GF-D8 (cell line): ENCODE data around the gene C1orf198.

ENCODE experiments used
- DNase-seq: peaks from one replicate; lab custom pipeline; 2025; lab: John Stamatoyannopoulos, UW

C1orf198 gene

DNA sequence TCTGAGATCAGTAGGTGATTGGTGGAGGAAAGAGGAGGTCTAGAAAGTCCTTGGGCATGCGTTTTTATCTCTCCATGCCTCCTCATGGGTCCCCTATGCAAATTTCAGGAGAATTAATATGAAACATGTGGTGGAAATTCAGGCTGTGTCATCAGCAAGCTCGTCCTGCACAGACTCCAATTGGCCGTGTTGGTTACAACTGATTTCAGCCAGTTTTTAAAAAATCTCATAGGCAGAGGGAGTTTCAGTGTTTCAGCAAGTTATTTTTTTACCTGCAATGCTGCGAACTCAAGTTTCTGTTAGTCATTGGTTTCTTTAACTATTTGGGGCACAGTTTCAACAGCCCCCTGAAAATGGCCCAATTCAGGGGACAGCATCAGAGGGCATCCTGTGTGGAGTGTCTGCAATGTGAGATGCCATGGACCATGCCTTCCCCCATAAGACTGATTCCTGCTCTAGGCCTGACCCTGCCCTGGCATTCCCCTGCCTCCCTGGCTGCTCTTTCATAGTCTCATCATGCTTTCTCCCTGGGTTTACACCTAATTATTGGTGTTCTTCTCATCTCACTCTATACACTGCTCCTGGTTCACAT lies 59.9 kb downstream of the C1orf198 start:
- DNase-seq, result no peak

DNA sequence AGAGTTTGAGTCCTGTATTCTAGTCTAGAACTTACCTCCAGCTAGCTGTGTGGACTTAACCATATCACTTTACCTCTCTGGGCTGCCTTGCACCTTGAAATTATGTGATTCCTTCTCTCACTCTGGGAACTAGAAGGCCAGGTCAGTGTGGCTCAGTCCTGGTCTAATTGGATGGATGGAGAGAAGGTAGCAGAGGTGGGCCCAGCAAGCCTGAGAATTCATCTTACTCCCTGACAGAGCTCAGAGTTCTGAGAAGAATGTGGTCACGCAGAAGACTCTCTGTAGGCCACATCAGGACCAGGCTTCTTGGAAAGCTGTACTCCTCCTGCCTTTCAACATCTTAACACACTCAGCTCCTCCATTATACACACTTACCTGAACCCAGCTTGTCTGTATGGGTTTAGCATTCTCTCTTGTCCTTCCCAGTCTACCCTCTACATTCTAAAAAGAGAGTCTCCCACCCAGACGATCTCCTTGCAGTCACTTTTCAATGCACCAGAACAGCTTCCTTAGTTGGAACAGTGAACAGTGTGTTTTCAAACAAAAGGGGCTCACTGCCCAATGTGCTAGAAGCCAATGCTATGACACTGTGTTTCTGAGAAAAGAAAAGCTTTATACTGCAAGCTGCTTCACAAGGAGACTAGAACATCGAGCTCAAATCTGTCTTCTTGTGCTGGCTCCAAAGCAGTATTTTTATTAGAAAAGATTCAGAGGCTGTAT lies 60.6 kb downstream of the C1orf198 start:
- DNase-seq, result no peak

DNA sequence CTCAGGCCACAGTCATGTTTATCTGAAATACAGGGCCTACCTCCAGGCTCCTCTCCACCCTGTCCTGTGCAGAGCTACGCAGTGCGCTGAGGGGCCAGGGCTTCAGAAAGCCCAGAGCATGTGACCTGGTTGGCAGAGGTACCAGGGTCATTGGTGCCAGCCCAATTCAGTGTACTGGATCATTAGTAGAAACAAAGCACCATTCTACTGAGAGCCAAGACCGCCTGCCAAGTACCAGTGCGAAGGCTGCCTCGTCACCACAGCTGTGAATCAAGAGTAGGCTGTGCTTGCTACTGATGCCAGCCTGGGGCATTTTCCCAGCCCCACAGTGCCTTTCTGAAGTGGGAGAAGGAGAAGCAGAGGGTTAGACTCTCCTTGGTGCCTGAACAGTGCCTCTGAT lies 61.3 kb downstream of the C1orf198 start:
- DNase-seq, result no peak

DNA sequence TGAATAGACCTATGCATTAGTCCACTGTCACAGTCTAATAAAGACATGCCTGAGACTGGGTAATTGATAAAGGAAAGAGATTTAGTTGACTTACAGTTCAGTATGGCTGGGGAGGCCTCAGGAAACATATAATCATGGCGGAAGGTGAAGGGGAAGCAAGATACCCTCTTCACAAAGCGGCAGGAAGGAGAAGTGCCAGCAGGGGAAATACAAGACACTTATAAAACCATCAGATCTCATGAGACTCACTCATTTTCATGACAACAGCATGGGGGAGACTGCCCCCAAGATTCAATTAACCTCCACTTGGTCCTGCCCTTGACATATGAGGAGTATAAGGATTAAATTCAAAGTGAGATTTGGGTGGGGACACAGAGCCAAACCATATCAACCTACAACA lies 61.8 kb downstream of the C1orf198 start:
- no peak for DNase-seq

DNA sequence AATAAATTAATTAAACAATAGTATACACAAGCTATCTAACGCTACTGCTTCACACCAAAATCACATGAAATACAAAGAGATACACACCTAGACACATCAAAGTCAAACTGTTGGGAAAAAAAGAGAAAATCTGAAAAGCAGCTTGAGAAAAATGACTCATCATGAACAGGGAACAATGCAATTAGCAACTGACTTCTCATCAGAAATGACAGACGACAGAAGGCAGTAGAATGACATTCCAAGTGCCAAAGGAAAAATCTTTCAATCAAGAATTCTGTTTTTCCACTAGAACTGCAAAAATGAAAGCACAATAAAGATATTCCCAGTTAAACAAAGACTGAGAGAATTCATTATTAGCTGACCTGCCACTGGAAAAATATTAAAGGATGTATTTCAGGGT lies 63.9 kb downstream of the C1orf198 start:
- no peak for DNase-seq

DNA sequence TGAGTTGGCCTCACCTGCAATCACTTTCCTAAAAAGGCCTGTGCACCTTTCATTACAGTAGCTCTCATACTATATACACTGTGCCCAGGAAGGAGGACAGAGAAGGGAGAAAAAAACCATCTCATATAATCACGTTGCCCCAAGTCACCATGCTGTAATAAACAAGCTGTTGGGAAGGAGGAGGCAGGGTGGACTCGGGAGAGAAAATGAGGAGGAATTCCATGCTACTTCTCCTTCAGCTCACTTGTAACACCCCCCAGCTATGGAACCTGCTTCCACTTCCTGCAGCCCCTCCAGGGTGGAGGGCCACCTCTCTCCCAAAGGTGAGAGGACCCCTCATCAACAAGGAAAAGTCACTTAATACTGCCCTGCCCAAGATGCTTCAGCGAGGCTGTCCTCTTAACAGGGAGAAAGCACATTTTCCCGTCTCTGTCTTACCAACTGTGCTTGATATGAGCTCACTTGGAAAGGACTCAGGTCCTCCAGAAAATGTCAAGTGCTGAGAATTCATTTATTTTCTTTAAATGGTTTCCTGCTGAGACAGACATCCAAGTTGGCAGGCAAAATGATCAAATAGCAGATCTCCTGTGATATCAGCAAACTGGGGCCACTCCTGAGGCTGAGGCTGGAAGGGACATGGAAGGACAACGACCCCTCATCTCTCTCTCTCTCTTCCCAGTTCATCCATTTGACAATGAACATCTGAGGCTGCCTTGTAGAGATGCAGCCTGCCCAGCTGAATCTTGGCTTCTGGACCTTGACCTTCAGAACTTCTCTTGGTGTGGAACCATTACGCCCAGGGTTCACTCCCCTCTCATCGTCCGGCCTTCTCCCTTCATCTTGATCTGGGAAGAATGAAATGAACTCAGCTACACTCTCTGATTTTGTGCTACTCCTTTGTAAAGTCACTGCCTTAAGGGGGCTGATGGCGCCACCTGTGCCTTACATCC lies 67.2 kb downstream of the C1orf198 start:
- DNase-seq, result no peak

DNA sequence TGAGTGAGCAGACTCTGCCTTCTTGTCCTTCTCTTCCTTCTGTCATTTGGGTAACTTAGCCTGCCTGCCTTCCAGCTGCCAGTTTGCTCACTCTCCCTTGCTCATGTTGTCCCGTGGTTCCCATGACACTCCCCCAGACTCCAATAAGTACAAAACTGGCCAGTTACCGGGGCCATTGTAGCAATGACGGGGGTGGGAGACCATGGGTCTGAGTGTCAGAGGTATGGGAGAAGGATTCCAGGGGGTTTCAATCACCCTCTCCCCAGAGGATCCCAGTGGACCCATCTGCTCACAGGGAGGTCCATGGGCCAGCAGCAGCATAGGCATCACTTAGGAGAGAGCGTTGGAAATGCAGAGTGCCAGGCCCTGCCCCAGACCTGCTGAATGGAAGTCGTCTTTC lies 69.8 kb downstream of the C1orf198 start:
- no peak for DNase-seq

DNA sequence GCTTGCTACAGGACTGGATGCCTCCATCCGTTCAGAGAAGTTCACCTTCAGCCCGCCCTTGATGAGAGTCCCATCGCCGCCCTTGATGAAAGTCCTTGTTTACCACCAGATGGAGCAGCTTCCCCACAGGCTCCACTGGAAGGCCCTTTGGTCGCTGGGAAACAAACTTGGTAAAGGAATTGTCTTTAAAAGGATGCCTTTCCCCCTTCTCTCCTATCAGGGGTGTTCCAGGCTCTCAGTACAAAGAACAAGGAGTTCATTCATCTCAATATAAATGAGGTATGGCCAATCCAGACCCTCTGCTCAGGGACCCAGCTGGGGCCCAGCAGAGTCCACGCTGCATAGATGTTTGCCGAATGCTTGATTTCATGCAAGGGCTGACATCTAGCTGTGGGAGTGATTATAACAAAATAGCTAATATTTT lies 70.4 kb downstream of the C1orf198 start:
- no peak for DNase-seq

DNA sequence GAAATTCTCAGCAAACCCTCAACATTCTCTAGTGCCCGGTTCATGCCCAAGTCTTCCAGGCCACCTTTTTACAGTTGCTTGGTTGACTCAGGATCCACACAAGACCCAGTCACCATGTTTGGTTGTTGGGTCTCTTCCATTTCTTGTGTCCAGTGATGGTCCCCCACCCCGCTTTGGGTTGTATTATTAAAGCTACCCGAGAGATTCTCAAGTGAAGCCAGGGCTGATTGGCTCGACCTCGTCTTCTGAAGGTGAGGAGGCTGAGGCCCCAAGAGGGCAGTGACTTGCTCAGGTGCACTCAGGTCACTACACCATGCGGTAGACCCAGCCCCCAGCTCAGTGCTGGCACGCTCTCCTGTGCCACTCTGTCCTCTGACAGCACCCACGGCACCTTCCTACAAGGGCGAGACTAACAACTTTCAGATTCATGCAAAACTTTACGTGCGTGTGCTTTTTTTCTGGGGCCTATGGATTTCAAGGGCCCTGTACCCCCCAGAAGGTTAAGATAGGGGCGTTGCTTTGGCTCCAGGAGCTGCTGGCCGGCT lies 70.9 kb downstream of the C1orf198 start:
- no peak for DNase-seq

DNA sequence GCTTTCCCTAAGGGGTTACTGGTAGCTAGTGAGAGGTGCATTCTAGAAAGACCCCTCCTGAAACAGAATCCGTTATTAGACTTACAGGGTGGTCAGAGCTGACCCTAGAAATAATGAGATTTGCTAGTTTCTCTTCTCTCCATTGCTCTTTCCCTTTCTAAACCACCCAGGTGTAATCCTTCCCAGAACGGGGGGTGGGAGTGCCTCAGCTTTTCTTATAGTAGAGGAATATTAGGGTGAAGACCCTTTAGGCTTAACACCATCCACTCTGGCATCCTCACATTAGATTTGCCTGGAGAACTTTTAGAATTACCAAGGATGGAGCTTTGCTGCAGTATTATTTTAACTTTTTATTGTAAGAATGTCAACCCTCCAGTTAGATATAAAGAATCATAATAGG lies 71.7 kb downstream of the C1orf198 start:
- DNase-seq, result no peak

DNA sequence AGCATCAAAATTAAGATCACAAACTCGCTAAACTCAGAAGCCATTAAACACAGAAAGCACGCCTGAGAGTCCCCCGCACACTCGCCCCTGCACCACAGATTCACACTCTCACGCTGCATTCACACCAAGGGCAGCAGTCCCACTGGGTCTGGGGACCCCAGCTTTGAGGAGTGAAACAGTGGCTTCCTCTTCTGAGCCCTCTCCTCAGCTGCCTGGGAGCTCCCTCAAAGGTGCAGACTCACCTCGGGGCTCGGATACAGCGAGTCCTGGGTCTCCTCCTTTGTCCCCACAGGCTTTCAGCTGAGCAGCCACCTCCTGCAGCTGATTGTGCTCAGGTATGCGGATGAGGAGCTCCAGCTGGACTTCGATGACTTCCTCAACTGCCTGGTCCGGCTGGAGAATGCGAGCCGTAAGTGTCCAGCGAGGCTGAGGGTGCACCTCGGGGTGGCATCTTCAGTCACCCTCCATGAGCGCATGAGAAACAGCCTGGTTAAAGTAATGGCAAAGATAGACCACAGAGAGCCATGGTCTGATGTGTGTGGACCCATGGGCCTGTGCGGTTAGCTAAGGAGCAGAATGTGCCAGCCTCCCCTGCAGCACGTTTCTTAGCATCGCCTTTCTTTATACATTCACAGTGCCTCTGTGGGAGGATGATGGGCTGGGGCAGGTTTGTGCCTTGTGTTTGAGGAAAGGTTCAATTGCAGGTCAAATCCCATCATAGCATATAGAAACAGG lies 73.3 kb downstream of the C1orf198 start:
- no peak for DNase-seq

DNA sequence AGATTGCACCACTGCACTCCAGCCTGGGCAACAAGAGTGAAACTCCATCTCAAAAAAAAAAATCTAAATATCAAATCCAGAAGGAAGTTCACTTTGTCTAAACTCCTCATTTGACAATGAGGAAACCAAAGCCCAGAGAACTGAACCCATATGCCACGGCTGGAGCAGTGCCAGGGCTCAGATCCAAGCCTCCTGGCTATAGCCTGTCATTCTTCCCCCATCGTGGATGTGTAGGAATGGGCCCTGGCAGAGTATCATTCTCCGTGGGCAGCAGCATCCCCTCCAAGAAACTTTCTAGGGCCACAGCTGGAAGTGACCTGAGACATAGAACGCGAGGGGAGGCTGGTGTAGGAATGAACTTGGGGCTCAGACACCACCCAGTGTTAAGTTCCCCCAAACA lies 73.9 kb downstream of the C1orf198 start:
- no peak for DNase-seq

DNA sequence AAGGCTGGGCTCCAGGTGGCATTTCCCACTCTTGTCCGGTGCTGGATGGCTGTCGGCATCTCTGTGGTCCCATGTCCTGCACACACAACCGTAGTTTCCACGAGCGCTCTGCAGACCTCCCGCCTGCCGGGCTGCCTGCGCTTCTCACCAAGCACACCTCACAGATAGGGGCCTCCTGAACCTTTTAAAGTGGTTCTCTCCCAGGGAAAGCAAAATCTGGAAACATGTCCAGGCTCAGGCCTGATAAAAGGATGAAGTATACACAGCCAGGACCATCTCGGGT lies 74.9 kb downstream of the C1orf198 start:
- DNase-seq, result no peak

DNA sequence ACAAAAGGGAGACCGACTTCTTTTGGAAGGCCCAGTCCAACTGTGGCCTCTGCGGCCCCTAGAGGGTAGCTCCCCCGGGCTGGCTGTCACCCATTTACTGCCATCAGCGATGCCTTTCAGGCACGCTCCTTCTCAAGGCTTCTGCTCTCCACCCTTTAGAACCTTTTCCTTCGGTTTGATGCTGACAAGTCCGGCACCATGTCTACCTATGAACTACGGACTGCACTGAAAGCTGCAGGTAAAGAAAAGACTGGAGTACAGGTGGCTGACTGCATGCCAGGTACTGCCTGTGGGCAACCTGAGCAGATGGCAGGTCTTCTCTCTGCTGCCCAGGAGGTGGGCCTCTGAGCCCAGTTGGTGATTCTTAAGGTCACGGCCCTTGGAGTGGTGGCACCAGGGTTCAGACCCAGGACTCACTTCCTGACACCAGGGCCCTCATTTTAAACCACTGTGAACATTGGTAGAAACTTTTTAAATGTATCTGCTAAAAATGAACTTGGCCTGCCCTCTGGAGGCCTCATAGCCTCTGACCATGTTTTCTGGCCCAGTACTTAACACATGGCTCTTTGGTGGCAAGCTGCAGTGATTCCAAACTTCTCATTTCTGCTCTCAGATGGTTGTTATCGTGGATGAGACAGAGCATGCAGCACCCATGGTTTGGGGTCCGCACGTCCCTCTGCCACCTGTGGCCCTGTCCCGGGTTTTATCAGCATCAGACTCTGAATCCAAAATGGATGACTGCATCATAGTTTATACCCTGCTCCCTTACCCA lies 75.4 kb downstream of the C1orf198 start:
- DNase-seq, result no peak

DNA sequence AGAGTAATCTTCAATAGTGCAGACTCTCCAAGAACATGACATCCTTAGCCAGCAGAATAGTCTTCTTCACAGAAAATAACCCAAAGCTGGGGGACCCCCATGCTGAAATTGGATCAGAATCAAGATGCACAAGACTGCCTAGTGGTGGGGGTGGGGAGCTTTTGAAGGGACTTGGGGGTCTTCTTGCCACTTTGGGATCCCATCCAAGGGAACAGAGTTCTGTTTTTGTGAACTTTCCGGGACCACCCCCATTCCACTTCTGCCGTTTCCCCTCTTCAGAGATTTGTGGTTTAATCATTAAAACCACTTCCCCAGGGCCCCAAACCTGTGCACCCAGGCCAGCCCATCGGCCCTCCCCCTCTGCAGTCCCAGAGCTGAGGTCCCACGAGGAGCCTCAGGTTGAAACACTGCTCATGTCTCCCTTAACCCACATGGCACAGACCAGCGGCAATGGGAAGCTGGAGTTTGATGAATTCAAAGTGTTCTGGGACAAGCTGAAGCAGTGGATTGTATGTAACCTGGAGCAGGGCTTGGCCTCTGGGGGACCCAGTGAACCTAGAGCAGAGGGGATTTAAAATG lies 76.2 kb downstream of the C1orf198 start:
- no peak for DNase-seq

DNA sequence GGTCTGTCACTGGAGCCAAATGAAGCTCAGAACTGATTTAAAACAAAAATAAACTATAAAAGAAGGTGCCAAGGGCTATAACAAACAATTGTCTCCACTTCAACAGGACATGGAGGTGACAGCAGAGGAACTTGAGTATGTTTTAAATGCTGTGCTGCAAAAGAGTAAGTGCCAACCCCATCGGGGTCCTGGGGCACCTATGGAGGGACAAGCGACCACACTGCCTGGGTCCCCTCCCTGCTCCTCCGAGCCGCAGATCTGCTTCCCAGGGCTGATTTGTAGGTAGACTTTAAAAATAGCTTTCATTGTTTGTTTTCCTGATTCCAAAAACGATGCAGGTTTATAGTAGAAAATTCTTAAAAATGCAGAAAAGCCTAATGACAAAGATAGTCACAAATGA lies 78.3 kb downstream of the C1orf198 start:
- no peak for DNase-seq

DNA sequence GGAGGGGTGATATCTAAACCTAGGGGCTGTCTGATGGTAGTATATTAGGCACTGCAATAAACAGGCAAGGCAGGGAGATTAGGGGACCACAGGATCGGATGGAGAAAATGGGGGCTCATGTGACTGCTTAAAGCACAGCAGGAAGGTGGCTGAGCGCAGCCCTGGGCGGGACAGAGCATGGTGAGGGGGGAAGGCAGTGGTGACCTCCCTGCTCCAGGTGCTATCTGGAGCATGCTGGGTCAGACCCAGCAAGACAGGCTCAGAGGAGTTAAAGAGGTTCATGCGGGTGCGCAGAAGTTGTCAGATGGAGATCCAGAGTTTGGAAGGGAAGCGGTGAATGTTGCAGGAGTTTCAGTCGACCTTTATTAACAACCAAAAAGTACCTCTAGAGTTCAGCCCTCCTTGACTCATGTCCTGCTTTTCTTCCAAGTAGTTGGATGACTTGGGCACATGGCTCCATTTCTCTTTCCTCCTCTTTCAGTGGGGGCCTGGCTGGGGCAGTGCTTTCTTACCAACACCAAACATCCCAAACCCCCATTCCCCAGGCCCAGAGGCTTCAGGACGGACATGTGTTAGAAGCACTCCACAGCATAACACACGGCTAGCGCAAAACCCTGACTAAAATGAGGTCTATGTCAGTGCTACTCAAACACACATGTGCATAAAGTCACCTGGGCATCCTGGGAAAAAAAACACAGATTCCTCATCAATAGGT lies 79.6 kb downstream of the C1orf198 start:
- no peak for DNase-seq

DNA sequence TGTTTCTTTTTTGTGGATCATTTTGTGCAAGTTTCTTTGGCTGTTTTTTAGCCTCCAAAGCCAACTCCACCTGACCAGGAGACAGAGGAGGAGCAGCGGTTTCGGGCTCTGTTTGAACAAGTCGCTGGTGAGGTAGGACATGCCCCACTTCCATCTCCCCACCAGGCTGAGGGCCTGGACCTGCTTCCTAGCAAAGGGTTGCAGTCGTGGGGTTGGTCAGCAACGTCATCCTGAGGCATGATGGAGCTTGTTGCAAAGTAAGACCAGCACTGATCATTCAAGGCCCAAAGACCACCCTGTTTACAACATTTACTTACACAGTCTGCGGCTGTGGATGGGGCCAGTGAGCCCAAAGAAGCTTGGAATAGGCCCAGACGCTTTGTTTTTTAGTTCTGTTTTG lies 80.8 kb downstream of the C1orf198 start:
- DNase-seq, result no peak
